ENCODE data around the gene IL17D. TPM values are rescaled to one million over a fixed set of nuclear protein-coding genes. Genes with fewer than 3 reads are reported as not detected.

The IL17D gene, protein sequence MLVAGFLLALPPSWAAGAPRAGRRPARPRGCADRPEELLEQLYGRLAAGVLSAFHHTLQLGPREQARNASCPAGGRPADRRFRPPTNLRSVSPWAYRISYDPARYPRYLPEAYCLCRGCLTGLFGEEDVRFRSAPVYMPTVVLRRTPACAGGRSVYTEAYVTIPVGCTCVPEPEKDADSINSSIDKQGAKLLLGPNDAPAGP
- 12.7 TPM for total RNA-seq

DNA sequence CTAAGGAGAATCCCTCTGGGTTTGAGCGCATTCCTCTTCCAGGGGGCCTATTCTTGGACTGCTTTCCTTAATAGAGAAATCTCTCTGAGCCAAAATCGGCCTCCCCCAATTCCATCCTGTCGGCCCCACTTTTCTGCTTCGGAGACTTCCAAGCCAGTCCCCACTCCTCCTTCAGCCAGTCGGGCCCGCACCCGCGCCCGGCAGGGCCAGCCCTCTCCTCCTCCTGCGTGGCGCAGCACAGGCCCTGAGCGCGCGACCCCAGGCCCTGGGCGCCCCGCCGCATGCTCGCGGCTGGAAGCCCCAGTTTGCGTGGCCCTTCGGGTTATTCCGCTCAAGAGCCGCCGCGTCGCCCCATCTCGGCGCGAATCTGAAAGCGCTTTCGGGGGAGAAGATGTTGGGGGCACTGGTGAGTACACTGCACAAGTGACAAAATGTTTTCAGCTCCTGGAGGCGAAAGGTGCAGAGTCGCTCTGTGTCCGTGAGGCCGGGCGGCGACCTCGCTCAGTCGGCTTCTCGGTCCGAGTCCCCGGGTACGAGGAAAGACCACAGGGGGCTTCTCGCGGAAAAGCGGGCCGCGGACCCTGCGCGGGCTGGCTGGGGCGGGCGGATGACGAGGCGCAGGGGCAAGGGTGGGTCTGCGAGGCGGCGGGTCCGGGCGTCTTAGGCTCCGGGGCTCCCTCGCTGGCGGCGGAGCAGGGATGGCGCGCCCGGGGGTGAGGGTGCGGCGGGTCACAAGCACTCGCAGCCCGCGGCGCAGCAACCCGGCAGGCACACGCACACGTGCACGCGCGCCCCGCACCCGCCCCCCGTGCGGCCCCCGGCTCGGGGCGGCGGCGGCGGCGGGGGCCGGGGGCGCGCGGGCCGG lies at the start of gene IL17D:
IL17D (plus strand) TSS at position 785 of the 865 bp plus-strand sequence. CDS start 303 bp downstream, outside the sequence.

Other genes with a start within 250 kb of the IL17D start
- 41.9 TPM for gene CRYL1, start 177.8 kb upstream of the IL17D start, total RNA-seq
- gene IFT88, start 136.5 kb upstream of the IL17D start, total RNA-seq = 46.1 TPM
- 8.3 TPM for gene EEF1AKMT1, start 70.3 kb downstream of the IL17D start, total RNA-seq
- gene XPO4, start 199.0 kb downstream of the IL17D start, total RNA-seq = 41.5 TPM

All from camera-type eye (tissue), 1 donor.